ENCODE data around the gene ARID1B.

DNA sequence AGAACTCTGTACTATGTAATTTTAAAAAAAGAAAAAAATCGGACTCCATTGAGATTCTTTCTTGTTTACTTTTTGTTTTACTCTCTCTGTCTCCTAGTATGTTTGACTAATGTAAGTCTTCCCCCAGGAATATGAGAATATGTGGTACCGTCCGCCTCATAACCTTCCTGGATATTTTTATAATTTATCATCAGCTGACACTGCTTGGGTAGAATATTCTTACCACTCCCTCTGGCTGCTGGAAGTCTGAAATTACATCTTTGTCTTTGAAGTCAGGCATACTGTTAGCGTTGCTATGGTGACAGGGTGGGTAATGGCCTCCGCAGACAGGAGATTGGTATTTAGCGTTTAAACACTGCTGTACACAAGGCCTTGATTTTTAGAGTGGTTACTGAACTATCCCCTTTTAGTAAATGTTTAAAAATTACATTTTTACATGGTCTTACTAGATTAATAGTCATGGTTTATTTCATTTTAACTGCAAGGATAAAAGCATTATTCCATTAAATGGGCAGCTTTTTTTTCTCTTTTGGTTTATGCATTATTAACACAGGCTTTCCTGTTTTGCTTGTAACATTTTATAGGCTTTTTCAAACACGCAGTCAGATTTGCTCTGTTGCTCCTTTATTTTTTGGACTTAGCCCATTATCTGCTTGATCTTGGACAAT lies 176.4 kb downstream of the ARID1B start:
- TF ChIP-seq, protein P1, sequence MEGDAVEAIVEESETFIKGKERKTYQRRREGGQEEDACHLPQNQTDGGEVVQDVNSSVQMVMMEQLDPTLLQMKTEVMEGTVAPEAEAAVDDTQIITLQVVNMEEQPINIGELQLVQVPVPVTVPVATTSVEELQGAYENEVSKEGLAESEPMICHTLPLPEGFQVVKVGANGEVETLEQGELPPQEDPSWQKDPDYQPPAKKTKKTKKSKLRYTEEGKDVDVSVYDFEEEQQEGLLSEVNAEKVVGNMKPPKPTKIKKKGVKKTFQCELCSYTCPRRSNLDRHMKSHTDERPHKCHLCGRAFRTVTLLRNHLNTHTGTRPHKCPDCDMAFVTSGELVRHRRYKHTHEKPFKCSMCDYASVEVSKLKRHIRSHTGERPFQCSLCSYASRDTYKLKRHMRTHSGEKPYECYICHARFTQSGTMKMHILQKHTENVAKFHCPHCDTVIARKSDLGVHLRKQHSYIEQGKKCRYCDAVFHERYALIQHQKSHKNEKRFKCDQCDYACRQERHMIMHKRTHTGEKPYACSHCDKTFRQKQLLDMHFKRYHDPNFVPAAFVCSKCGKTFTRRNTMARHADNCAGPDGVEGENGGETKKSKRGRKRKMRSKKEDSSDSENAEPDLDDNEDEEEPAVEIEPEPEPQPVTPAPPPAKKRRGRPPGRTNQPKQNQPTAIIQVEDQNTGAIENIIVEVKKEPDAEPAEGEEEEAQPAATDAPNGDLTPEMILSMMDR (tag by site-specific recombination; IDR thresholded peaks at IDR 0.05) = peak; percentile 53; the same call in 1 of the 2 replicates
- TF ChIP-seq, protein P2, sequence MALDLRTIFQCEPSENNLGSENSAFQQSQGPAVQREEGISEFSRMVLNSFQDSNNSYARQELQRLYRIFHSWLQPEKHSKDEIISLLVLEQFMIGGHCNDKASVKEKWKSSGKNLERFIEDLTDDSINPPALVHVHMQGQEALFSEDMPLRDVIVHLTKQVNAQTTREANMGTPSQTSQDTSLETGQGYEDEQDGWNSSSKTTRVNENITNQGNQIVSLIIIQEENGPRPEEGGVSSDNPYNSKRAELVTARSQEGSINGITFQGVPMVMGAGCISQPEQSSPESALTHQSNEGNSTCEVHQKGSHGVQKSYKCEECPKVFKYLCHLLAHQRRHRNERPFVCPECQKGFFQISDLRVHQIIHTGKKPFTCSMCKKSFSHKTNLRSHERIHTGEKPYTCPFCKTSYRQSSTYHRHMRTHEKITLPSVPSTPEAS (tag by site-specific recombination; IDR thresholded peaks at IDR 0.05) = no peak
- TF ChIP-seq ZFP37 (tag by site-specific recombination; IDR thresholded peaks at IDR 0.05) (no peak), ZBTB1 (tag by site-specific recombination; IDR thresholded peaks at IDR 0.05) (no peak), ZNF214 (tag by site-specific recombination; IDR thresholded peaks at IDR 0.05; ENCODE audit: borderline replicate concordance) (no peak), ZNF776 (tag by site-specific recombination; IDR thresholded peaks at IDR 0.05; ENCODE audit: borderline replicate concordance) (no peak), ZNF610 (tag by site-specific recombination; IDR thresholded peaks at IDR 0.05; ENCODE audit: borderline replicate concordance) (0 out of 2 replicates have a peak, but pooled peaks have one; percentile 21), ZNF830 (tag by site-specific recombination; IDR thresholded peaks at IDR 0.05; ENCODE audit: low read depth) (no peak), OSR2 (tag by site-specific recombination; IDR thresholded peaks at IDR 0.05) (peak; percentile 77; the same call in 1 of the 2 replicates), SP2 (tag by site-specific recombination; IDR thresholded peaks at IDR 0.05) (peak; percentile 30; the same call in 1 of the 2 replicates)
- TF ChIP-seq, protein P3, sequence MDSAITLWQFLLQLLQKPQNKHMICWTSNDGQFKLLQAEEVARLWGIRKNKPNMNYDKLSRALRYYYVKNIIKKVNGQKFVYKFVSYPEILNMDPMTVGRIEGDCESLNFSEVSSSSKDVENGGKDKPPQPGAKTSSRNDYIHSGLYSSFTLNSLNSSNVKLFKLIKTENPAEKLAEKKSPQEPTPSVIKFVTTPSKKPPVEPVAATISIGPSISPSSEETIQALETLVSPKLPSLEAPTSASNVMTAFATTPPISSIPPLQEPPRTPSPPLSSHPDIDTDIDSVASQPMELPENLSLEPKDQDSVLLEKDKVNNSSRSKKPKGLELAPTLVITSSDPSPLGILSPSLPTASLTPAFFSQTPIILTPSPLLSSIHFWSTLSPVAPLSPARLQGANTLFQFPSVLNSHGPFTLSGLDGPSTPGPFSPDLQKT (IDR thresholded peaks at IDR 0.05; ENCODE audit: borderline replicate concordance, low read depth, low read length) = no peak
- TF ChIP-seq, protein P4, sequence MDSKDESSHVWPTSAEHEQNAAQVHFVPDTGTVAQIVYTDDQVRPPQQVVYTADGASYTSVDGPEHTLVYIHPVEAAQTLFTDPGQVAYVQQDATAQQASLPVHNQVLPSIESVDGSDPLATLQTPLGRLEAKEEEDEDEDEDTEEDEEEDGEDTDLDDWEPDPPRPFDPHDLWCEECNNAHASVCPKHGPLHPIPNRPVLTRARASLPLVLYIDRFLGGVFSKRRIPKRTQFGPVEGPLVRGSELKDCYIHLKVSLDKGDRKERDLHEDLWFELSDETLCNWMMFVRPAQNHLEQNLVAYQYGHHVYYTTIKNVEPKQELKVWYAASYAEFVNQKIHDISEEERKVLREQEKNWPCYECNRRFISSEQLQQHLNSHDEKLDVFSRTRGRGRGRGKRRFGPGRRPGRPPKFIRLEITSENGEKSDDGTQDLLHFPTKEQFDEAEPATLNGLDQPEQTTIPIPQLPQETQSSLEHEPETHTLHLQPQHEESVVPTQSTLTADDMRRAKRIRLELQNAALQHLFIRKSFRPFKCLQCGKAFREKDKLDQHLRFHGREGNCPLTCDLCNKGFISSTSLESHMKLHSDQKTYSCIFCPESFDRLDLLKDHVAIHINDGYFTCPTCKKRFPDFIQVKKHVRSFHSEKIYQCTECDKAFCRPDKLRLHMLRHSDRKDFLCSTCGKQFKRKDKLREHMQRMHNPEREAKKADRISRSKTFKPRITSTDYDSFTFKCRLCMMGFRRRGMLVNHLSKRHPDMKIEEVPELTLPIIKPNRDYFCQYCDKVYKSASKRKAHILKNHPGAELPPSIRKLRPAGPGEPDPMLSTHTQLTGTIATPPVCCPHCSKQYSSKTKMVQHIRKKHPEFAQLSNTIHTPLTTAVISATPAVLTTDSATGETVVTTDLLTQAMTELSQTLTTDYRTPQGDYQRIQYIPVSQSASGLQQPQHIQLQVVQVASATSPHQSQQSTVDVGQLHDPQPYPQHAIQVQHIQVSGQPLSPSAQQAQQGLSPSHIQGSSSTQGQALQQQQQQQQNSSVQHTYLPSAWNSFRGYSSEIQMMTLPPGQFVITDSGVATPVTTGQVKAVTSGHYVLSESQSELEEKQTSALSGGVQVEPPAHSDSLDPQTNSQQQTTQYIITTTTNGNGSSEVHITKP (tag by site-specific recombination; IDR thresholded peaks at IDR 0.05) = peak; percentile 98

Measured in HEK293 (cell line).